GM11168 (cell line): Measurements from ENCODE around the gene KIR3DL3.
"Not testable (repeated sequence)": the region's sequence is repeated elsewhere in the genome, so short reads cannot be mapped to it uniquely, and the experiment has no call there.

Source experiments
- in situ Hi-C: fragments of 300-500 bp; cut with MboI; formaldehyde crosslinking; loops from one replicate; pipeline ENCODE4 v1.12.0; 2022; ENCODE audit warnings: low sequenced_read_pairs; ENCODE audit not compliant: unreplicated experiment

The KIR3DL3 gene

DNA sequence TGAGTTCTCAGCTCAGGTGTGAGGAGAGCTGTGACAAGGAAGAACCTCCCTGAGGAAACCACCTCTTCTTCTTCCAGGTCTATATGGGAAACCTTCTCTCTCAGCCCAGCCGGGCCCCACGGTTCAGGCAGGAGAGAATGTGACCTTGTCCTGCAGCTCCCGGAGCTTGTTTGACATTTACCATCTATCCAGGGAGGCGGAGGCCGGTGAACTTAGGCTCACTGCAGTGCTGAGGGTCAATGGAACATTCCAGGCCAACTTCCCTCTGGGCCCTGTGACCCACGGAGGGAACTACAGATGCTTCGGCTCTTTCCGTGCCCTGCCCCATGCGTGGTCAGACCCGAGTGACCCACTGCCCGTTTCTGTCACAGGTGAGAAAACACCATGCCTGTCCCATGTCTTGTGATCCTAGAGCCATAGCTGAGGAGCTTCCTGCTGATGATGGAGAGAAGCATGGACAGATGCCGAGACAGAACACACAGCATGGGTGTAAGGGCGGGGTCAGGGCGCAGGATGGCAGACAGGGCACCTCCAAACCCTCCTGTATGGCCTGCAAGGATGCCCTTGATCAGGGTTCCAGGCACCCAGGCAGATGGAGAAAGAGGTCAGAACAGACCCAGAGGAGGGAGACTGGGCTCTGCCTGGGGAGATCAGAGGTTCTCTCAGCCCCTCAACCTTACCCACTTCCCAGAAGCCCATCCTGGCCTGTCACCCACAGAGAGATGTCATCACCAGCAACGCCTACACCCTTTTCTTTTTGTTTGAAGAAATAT is 5.4 kb downstream of the KIR3DL3 start:
- in situ Hi-C loops, result loop anchor here (25.0 kb wide), 1 partner anchor 108 kb away; the partner anchor contains the start of gene KIR2DS4

GRCh38 chr19:54731191-54731590 is 6.9 kb downstream of the KIR3DL3 start:
- in situ Hi-C loops, result loop anchor here (25.0 kb wide), 1 partner anchor 106 kb away; the partner anchor contains the start of gene KIR2DS4

DNA sequence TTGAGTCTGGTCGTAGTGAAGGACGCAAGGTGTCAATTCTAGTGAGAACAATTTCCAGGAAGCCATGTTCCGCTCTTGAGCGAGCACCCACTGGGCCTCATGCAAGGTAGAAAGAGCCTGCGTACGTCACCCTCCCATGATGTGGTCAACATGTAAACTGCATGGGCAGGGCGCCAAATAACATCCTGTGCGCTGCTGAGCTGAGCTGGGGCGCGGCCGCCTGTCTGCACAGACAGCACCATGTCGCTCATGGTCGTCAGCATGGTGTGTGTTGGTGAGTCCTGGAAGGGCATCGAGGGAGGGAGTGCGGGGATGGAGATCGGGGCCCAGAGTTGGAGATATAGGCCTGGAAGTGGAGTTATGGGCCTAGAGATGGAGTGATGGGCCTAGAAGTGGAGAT is 14.1 kb downstream of the KIR3DL3 start, which contains the start of gene KIR2DL3:
KIR2DL3 (plus strand) TSS at position 208 of the 400 bp plus-strand sequence; CDS start at position 241, 33 bp downstream.
- in situ Hi-C loops, result loop anchor here (25.0 kb wide), 1 partner anchor 99 kb away; the partner anchor contains the start of gene KIR2DS4

GRCh38 chr19:54738715-54739114 is 14.5 kb downstream of the KIR3DL3 start:
- in situ Hi-C loops, result loop anchor here (25.0 kb wide), 1 partner anchor 99 kb away; the partner anchor contains the start of gene KIR2DS4

DNA sequence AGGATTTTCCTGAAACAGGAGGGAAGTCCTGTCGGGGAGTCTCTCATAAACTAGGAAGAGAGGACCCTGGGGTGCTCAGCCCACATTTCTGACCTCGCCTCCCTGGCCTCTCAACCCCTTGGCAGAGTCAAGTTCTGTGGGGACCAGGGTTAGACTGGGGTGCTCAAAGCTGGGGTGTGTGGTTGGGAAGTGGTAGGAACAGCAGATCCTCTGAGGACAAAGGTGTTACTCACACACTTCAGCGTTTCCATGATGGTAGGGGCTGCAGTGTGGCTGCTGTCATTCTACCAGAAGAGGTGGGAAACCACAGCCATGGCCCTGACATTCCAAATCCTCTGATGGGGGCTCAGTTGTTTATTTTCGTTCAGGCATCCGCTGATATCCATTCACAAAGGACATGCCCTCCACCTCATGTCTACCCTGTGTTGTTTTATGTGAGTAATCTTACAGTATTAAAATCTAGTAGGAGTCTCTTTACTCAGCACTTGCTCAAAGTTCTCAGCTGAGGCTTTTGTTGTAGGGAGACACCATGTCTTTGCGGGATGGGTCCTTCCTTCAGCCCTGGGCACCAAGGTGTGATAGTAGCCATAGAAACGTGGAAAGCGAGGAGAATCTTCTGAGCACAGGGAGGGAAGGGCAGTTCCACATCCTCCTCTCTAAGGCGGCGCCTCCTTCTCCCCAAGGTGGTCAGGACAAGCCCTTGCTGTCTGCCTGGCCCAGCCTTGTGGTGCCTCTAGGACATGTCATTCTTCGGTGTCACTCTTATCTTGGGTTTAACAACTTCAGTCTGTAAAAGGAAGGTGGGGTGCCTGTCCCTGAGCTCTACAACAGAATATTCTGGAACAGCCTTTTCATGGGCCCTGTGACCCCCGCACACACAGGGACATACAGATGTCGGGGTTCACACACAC is 15.6 kb downstream of the KIR3DL3 start:
- in situ Hi-C loops, result loop anchor here (25.0 kb wide), 1 partner anchor 97 kb away; the partner anchor contains the start of gene KIR2DS4

- in situ Hi-C loops, result loop anchor here (25.0 kb wide), 1 partner anchor 95 kb away; the partner anchor contains the start of gene KIR2DS4
Observed at GRCh38 chr19:54741950-54742349, 17.7 kb downstream of the KIR3DL3 start.

- in situ Hi-C loops, result loop anchor here (25.0 kb wide), 1 partner anchor 93 kb away; the partner anchor contains the start of gene KIR2DS4
Observed at GRCh38 chr19:54744080-54744479, 19.8 kb downstream of the KIR3DL3 start.

GRCh38 chr19:54747614-54748322 is 23.5 kb downstream of the KIR3DL3 start:
- in situ Hi-C loops, result loop anchor here (25.0 kb wide), 1 partner anchor 90 kb away; the partner anchor contains the start of gene KIR2DS4

GRCh38 chr19:54750276-54750675 is 26.0 kb downstream of the KIR3DL3 start:
- in situ Hi-C loops, result not testable (repeated sequence)

DNA sequence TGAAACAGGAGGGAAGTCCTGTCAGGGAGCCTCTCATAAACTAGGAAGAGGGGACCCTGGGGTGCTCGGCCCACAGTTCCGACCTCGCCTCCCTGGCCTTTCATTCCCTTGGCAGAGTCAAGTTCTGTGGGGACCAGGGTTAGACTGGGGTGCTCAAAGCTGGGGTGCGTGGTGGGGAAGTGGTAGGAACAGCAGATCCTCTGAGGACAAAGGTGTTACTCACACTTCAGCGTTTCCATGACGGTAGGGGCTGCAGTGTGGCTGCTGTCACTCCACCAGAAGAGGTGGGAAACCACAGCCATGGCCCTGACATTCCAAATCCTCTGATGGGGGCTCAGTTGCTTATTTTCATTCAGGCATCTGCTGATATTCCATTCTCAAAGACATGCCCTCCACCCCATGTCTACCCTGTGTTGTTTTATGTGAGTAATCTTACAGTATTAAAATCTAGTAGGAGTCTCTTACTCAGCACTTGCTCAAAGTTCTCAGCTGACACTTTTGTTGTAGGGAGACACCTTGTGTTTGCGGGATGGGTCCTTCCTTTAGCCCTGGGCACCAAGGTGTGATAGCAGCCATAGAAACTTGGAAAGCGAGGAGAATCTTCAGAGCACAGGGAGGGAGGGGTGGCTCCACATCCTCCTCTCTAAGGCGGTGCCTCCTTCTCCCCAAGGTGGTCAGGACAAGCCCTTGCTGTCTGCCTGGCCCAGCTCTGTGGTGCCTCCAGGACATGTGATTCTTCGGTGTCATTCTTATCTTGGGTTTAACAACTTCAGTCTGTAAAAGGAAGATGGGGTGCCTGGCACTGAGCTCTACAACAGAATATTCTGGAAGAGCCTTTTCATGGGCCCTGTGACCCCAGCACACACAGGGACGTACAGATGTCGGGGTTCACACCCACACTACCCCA is 32.2 kb downstream of the KIR3DL3 start:
- in situ Hi-C loops, result not testable (repeated sequence)

- in situ Hi-C loops, result not testable (repeated sequence)
Observed at GRCh38 chr19:54758577-54758976, 34.3 kb downstream of the KIR3DL3 start.

- in situ Hi-C loops, result not testable (repeated sequence)
Observed at GRCh38 chr19:54764219-54764618, 40.0 kb downstream of the KIR3DL3 start.

DNA sequence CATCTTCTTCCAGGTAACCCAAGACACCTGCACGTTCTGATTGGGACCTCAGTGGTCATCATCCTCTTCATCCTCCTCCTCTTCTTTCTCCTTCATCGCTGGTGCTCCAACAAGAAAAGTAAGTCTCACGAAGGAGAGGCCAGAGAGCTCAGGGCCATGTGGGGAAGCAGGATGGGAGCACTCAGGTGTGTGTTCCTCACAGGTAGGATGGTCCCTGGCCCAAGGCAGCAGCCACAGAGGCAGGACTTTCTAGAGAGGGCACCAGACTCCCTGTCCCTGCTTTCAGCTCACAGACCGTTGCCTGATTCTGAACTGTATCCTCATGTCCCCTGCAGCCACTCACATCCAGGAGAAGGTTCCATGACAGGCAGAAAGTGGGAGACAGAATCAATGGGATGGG is 42.2 kb downstream of the KIR3DL3 start:
- in situ Hi-C loops, result not testable (repeated sequence)

GRCh38 chr19:54769646-54770045 is 45.4 kb downstream of the KIR3DL3 start, which contains the start of gene KIR2DL1:
Gene KIR2DL1, plus strand, starts transcription at chr19:54769793. Its CDS starts 58 bp downstream, at chr19:54769851.
- in situ Hi-C loops, result not testable (repeated sequence)

DNA sequence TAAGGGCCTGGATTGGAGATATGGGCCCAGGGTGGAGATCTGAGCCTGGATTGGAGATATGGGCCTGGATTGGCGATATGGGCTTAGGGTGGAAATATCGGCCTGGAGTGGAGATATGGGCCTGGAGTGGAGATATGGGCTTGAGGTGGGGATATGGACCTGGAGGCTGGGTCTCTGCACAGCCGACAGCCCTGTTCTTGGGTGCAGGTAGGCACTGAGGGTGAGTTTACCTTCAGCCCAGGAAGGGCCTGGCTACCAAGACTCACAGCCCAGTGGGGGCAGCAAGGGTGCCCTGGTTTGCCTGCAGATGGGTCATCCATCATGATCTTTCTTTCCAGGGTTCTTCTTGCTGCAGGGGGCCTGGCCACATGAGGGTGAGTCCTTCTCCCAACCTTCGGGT is 46.3 kb downstream of the KIR3DL3 start:
- in situ Hi-C loops, result not testable (repeated sequence)

DNA sequence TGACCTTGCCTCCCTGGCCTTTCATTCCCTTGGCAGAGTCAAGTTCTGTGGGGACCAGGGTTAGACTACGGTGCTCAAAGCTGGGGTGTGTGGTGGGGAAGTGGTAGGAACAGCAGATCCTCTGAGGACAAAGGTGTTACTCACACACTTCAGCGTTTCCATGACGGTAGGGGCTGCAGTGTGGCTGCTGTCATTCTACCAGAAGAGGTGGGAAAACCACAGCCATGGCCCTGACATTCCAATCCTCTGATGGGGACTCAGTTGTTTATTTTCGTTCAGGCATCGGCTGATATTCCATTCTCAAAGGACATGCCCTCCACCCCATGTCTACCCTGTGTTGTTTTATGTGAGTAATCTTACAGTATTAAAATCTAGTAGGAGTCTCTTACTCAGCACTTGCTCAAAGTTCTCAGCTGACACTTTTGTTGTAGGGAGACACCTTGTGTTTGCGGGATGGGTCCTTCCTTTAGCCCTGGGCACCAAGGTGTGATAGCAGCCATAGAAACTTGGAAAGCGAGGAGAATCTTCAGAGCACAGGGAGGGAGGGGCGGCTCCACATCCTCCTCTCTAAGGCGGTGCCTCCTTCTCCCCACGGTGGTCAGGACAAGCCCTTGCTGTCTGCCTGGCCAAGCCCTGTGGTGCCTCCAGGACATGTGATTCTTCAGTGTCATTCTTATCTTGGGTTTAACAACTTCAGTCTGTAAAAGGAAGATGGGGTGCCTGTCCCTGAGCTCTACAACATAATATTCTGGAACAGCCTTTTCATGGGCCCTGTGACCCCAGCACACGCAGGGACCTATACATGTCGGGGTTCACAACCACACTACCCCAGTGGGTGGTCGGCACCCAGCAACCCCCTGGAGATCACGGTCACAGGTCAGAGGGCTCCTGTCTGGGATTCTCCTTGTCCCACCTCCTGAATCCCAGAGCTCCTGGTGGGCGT is 47.0 kb downstream of the KIR3DL3 start:
- in situ Hi-C loops, result not testable (repeated sequence)

DNA sequence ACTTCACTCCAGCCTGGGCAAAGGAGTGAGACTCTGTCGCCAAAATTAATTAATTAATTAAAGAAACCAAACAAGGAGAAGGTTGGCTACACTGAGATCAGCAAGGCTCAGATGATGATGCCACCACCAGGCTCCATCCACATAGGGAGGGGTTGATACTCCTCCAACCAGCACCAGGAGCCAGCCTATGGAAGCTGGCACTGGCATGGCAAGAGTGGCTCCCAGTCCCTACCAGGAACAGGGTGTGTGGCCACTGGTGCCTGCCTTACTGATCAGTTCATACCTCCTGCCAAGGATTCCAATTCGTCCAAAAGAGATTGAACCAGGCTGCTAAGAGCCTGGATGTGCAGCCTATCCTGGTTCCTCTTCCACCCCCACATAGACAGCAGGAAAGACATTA is 48.4 kb downstream of the KIR3DL3 start:
- in situ Hi-C loops, result not testable (repeated sequence)
